Endothelial cell (in vitro differentiated cells): ENCODE measurements around the gene EFCAB6. TPM values are rescaled to one million over a fixed set of nuclear protein-coding genes. Genes with fewer than 3 reads are reported as not detected.

Source experiments
- DNase-seq: peaks from one replicate; pipeline ENCODE4 v3.0.0; 2021; ENCODE audit warnings: low spot score
- H3K27ac Mint-ChIP-seq: one replicate; pipeline ENCODE4 v1.8.0; 2021; ENCODE audit warnings: mixed read lengths, inconsistent platforms; ENCODE audit not compliant: unreplicated experiment
- H3K27me3 Mint-ChIP-seq: one replicate; pipeline ENCODE4 v1.8.0; 2021; ENCODE audit warnings: mild to moderate bottlenecking, moderate library complexity, mixed read lengths, inconsistent platforms; ENCODE audit not compliant: unreplicated experiment
- H3K36me3 Mint-ChIP-seq: one replicate; pipeline ENCODE4 v1.8.0; 2021; ENCODE audit warnings: mild to moderate bottlenecking, low read depth, mixed read lengths, inconsistent platforms; ENCODE audit not compliant: unreplicated experiment
- H3K4me1 Mint-ChIP-seq: one replicate; pipeline ENCODE4 v1.8.0; 2021; ENCODE audit warnings: mild to moderate bottlenecking, mixed read lengths, inconsistent platforms; ENCODE audit not compliant: unreplicated experiment
- H3K4me3 Mint-ChIP-seq: one replicate; pipeline ENCODE4 v1.8.0; 2021; ENCODE audit warnings: mild to moderate bottlenecking, mixed read lengths, inconsistent platforms; ENCODE audit not compliant: unreplicated experiment
- H3K9me3 Mint-ChIP-seq: one replicate; pipeline ENCODE4 v1.8.0; 2021; ENCODE audit warnings: mixed read lengths, inconsistent platforms; ENCODE audit not compliant: unreplicated experiment
- total RNA-seq: library from RNA; stranded (reverse); fragmentation: NEBNext Ultra II Directional; extraction: Animal tissue kit (Norgen Biotek cat#: 25700); gene quantifications from one replicate; pipeline ENCODE4 v1.2.1, GENCODE V29; 2021; ENCODE audit not compliant: unreplicated experiment
- TF ChIP-seq, protein P1 (sequence below): fragments of 200-600 bp; sonication (generic); IDR thresholded peaks from one replicate; pipeline ENCODE4 v1.5.0; 2021; ENCODE audit warnings: antibody characterized with exemption; ENCODE audit not compliant: unreplicated experiment

Gene EFCAB6
- total RNA-seq, 1 donor from 2014 or later = 0.69 TPM

DNA sequence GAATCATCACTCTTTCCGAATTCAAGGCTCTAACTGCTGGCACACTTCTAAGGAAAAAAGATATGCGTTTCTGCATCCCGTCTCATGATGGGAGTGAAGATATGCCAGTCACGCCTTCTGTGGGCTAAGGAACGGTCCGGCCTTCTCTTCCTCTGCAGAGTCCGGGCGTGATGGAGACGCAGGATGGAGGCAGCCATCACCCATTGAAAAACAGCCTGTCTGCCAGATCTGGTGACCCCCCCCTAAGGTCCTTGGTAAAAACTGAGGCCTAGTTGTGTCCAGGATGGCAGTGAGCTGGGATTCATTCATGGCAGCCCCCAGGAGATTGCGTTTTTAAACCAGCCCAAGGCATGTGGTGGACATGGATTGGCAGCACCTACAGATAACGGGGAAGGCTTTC, 6.9 kb upstream of the EFCAB6 start:
- H3K4me1 Mint-ChIP-seq = peaks cover 28% of the 10 kb centered on the region
- no peak overlapping the region for H3K4me3 Mint-ChIP-seq
- peaks cover 8% of the 10 kb centered on the region for H3K27me3 Mint-ChIP-seq
- no peaks in the 10 kb centered on the region for H3K9me3 Mint-ChIP-seq
- TF ChIP-seq, protein P1, sequence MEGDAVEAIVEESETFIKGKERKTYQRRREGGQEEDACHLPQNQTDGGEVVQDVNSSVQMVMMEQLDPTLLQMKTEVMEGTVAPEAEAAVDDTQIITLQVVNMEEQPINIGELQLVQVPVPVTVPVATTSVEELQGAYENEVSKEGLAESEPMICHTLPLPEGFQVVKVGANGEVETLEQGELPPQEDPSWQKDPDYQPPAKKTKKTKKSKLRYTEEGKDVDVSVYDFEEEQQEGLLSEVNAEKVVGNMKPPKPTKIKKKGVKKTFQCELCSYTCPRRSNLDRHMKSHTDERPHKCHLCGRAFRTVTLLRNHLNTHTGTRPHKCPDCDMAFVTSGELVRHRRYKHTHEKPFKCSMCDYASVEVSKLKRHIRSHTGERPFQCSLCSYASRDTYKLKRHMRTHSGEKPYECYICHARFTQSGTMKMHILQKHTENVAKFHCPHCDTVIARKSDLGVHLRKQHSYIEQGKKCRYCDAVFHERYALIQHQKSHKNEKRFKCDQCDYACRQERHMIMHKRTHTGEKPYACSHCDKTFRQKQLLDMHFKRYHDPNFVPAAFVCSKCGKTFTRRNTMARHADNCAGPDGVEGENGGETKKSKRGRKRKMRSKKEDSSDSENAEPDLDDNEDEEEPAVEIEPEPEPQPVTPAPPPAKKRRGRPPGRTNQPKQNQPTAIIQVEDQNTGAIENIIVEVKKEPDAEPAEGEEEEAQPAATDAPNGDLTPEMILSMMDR = no peak
- peaks cover 6% of the 10 kb centered on the region for H3K36me3 Mint-ChIP-seq
- no peak overlapping the region for H3K27ac Mint-ChIP-seq
- no peak for DNase-seq

DNA sequence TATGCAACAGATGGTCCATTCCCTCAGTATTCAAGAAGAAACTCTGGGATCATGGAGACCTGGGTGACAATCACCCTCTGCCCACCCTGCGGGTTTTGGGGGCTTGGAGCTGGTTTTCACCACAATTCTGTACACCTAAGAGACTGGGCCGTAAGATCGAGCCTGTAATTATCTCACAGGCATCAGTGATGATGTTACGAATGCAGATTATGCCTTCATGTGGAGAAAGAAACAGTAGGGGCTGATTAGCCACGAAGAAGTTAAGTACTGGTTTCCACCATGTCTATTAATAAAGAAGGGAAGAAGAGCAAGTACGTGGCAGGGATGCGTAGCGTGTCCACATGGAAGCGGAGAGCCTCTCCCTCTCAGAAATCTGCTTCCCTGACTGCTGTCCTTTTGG, 5.3 kb upstream of the EFCAB6 start:
- Mint-ChIP-seq H3K27ac (no peak overlapping the region), H3K4me3 (no peak overlapping the region), H3K27me3 (peaks cover 5% of the 10 kb centered on the region)

DNA sequence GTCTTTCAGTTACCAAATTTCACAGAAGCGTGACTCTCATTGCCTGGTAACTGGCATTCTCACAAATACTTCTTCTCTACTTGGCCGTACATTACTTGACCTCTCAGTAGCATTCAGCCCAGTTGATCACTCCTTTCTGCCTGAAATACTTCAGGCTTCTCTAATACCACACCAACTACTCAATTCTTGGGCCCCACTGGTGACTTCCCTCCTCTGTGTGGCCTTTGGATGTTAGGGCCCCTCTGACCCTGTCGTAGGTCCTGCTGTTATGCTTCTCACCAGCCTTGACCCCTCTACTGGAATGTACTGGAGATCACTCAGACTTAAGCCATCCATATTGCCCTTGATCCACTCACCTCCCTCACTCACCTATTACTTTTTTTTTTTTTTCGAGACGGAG, 2.2 kb upstream of the EFCAB6 start:
- H3K9me3 Mint-ChIP-seq = no peaks in the 10 kb centered on the region
- peaks cover 1% of the 10 kb centered on the region for H3K27me3 Mint-ChIP-seq
- DNase-seq = no peak
- H3K27ac Mint-ChIP-seq = no peak overlapping the region
- H3K4me1 Mint-ChIP-seq = peaks cover 12% of the 10 kb centered on the region
- no peak overlapping the region for H3K4me3 Mint-ChIP-seq
- H3K36me3 Mint-ChIP-seq = no peaks in the 10 kb centered on the region
- TF ChIP-seq, protein P1 = no peak

More for the DNA sequence above, 5.3 kb upstream of the EFCAB6 start:
- Mint-ChIP-seq H3K4me1 (peaks cover 24% of the 10 kb centered on the region), H3K9me3 (no peaks in the 10 kb centered on the region), H3K36me3 (peaks cover 6% of the 10 kb centered on the region)
- TF ChIP-seq, protein P1 = no peak
- no peak for DNase-seq

DNA sequence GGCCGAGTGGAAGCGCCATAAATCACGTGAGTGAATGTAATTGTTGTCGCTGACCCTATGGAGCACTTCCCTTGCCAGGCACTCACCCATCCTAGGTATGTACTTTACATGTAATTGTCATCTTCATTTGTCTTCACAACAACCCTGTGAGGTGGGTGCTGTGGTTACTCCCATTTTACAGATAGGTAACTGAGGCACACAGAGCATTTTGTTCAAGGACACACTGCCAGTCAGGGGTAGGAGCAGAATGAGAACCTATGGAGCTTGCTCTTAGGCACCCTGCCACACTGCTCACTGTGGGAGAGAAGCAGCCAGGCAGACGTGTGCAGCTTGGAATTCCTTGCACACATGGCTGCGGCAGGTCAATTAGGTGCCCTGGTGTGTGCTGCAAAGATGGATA, 785 bp upstream of the EFCAB6 start:
- H3K27ac Mint-ChIP-seq = peak overlapping the region; percentile 90
- TF ChIP-seq, protein P1 = no peak
- no peak for DNase-seq
- peak overlapping the region; percentile 91 for H3K4me3 Mint-ChIP-seq
- H3K27me3 Mint-ChIP-seq = peaks cover 1% of the 10 kb centered on the region
- no peaks in the 10 kb centered on the region for H3K9me3 Mint-ChIP-seq
- H3K36me3 Mint-ChIP-seq = no peaks in the 10 kb centered on the region
- H3K4me1 Mint-ChIP-seq = peaks cover 12% of the 10 kb centered on the region

DNA sequence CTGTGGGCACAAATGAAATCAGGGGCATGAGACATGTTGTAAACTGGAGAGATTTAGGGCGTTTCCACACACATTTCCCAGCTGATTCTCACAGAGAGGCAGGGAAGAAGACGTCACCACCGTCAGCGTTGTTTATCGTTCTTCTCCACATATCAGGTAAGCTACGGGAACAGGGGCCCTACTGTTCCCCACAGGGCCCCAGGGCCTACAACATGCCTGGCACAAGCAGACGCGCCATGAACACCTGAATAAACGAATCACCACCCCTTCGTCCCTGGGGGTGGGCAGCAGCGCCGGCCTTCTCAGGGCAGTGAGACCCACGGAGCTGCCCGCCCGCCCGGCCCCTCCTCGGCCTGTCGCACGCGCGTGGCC, 342 bp downstream of the EFCAB6 start:
- peak overlapping the region; percentile 90 for H3K27ac Mint-ChIP-seq
- no peak for DNase-seq
- peak overlapping the region; percentile 91 for H3K4me3 Mint-ChIP-seq
- H3K27me3 Mint-ChIP-seq = peaks cover 1% of the 10 kb centered on the region
- no peaks in the 10 kb centered on the region for H3K36me3 Mint-ChIP-seq
- TF ChIP-seq, protein P1 = no peak
- peaks cover 12% of the 10 kb centered on the region for H3K4me1 Mint-ChIP-seq
- H3K9me3 Mint-ChIP-seq = no peaks in the 10 kb centered on the region
